HG03571 (cell line): ENCODE data around the gene VPS13D.

Source experiments
- ATAC-seq: cut with Tn5 transposase; IDR thresholded peaks from one replicate; pipeline ENCODE4 v1.9.1; 2021; ENCODE audit not compliant: unreplicated experiment

Gene VPS13D

DNA sequence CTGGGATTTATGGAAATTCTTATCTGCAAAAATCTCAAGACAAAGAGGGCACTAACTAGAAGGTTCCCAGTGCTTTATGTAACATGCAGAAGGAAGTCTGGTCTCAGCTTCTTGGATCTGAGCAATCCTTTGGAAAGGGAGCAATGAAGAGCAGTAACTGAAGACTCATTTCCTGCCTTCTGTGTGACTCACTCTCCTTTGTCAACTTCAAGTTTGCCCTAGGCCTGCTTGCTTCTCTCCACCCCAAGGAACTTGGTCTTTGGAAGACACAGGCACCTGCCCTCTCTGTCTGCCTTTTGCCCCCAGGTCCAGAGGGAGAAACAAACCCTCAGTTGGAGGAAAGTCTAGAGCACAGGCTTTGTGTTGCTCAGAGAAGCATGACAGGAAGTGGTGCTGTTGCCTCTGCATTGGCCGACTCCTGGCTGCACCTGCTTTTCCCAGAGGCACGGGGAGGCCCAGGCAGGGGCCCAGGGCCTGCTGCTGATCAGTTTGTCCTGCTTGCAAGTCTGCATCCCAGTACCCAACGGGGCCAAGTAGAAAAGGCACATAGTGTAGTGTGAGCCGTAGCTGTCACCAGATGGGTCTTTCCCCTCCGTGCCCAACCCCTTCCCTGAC, 251.0 kb downstream of the VPS13D start:
- ATAC-seq: no peak

DNA sequence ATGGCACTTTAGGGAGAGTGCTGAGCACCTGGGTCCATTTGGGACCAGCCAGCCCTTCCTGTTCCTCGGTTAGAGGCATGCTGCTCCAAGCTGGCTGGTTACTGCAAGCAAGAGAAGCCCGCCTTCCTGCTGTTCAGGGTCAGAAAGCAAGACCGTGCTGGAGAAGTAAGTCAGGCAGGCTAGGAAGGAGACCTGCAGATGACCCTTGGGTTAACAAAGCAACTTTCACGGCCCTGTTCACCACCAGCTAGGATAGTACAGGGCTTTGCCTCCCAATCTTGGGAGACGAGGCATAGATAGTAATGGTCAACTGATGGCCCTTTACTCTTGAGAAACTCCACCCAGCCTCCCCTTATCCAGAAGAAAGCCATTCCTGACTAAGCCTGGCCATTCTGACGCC, 252.1 kb downstream of the VPS13D start:
- ATAC-seq: no peak

- no peak for ATAC-seq
These were observed 253.2 kb downstream of the VPS13D start for GRCh38 chr1:12482988-12483387.

- no peak for ATAC-seq
These were observed 255.6 kb downstream of the VPS13D start for GRCh38 chr1:12485231-12486058.

DNA sequence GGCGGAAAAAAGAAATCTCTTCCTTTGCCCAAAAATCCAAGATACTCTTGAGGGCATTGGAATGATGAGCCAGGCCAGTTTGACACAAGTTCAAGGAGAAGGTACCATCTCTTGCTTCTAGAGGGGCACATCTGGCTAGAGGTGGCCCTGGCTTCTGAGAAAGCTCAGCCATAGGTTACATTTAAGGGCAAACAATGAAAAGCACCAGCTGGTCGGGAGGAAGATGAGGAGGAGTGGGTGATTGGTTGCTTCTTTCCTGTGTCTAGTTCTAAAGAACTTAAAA, 256.2 kb downstream of the VPS13D start:
- ATAC-seq: no peak

DNA sequence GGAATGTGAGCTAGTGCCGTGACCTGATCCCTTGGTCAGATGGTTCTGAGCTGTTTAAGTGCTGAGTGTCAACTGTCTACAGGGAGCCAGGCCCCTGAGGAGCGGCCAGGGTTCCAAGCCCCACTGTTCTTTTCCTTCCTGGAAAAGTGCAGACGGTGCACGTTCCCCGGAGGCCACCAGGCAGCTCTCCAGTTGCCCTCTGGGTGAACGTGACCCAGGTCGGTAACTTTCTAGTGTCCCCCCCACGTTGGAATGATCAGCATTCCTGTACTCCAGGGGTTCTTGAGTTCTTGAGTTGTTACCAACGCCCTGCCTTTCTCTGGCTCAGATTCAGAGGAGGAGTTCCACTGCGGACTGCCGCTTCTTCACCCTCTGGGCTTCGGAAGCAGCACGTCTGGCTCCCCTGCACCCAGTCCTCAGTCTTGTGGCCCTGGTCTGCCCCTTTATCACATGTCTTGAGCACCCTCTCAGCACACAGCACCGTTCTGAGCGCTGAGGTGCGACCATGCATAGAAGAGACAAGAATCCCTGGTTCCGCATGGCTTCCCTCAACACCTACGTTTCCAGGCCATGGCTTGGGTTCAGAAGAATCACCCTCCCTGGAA, 256.7 kb downstream of the VPS13D start:
- ATAC-seq: no peak

DNA sequence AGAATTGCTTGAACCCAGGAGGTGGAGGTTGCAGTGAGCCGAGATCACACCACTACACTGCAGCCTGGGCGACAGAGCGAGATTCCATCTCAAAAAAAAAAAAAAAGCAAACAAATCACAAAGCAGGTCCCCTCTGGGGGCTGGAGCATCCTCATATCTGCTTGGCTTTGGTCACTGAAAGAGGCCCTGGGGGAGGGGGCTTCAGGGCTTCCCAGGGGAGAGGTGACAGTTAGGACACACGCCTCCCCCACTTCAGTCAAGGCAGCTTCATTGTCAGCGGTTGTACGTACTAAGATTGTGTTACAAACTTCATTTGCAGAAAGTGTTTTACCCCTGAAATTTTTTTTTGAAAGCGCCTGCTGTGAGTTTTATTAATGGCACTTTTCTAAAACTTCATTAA, 257.7 kb downstream of the VPS13D start:
- no peak for ATAC-seq

- ATAC-seq: no peak
These were observed 259.0 kb downstream of the VPS13D start for GRCh38 chr1:12488666-12489354.

GRCh38 chr1:12490532-12491142, 260.8 kb downstream of the VPS13D start:
- no peak for ATAC-seq

DNA sequence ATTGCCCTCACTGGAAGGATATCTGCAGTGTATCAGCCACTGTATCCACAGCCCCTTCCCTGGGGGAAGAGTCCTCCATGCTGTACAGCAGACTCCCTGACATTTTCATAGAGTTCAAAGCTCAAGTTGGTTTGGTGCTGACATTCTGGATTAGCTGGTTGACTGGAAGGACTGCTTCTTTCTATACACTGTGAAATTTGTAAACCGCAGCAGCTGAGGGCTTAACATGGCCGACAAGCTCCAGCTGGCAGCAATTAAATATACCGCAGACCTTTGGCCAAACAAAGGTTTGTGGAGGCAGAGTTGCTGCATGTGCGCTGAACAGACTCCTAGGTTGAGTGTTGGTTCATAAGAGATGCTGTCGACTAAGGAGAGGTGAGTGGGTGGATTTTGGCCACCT, 261.8 kb downstream of the VPS13D start:
- no peak for ATAC-seq

DNA sequence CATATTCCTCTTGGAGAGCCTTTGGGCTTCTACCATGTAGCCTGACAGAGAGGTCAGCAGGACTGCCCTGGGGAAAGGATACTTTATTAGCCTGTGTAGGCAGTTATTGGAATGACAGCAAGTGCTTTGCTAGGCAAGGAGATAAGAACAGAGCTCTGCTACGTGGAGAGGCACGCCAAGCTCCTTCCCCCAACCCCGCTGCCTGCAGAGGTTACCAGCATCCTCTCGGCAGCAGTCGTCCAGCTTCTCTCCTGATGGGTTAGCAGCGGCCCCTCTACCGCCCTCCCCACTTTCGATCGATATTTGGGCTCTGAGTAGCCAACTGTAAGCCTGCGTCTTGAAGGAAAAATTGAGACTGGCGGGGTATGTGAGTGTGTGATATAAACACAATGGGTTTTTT, 265.9 kb downstream of the VPS13D start:
- ATAC-seq: no peak

DNA sequence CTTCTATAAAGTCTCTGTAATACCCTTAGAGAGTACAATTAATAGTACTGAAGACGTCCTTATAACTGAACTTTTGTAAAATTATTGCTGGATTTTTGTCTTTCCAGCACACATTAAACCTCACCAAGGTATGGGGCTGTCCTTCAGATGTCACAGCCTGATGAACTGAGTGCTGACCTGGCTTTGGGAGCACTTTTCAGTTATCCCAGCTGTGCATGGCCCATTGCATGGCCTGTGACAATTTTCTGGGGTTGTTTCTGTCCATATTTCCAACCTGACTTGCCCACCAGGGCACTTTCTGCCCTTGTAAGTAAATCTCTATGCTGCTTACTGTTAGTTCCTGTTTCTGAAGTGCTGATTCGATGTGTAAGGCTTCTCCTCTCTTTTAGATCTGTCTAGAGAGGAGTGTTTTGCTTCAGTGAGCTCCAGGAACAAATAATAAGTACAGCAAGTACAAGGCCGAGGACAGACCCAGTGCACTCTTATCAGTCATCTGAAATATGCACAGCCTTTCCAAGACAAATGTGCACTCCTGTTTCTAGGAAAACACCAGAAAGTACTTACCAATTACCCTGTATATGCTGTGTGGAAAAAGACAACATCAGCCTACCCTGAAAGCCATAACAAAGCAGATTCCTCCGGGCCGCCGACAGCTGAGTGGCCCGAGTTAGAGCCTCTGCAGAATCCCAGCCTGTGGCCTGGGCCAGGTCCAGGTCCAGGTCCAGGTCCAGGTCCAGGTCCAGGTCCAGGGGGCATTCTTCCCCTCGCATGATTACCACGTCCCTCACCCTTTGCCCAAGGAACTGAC, 266.5 kb downstream of the VPS13D start:
- no peak for ATAC-seq

DNA sequence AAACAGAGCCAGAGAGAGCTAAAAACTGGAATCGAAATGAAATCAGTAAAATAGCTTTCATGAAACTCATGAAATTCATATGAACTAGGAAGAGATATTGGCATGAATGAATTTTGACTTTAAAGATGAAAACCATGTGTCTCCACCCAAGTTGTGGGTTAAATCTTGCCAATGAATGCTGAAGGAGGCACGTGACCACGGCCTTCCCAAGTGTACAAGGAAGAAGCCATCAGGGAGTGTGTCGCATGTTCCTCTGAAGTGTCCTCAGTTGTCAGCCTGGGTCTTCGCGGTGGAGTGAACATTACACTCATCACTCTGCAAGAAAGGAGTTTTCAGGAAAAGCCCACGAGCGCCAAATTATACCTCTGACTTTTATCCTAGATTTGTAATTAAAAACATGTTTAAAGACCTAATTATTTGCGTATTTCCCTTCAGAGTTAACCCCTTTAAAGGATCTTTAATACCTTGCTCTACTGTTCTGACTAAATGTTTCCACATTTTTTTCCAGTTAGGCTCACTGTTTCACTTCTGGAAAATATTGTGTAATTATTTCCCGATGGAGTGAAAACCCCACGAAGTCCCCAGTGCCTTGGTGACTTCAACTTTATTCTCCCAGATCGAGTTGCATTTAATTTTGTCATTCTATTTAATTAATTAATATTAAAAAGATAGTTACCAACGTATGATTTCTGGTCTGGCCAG, 269.9 kb downstream of the VPS13D start:
- ATAC-seq: no peak

GRCh38 chr1:12501661-12502060, 271.8 kb downstream of the VPS13D start:
- no peak for ATAC-seq

GRCh38 chr1:12502336-12503109, 272.7 kb downstream of the VPS13D start:
- no peak for ATAC-seq

- no peak for ATAC-seq
These were observed 273.9 kb downstream of the VPS13D start for GRCh38 chr1:12503709-12504108.

- ATAC-seq: no peak
These were observed 274.8 kb downstream of the VPS13D start for GRCh38 chr1:12504601-12505000.

GRCh38 chr1:12505231-12505630, 275.4 kb downstream of the VPS13D start:
- ATAC-seq: no peak

GRCh38 chr1:12505639-12506280, 275.9 kb downstream of the VPS13D start:
- no peak for ATAC-seq
